Transverse colon (tissue), 4 donors: Measurements from ENCODE around the gene DNAJB8. TPM values are rescaled to one million over a fixed set of nuclear protein-coding genes. Genes with fewer than 3 reads are reported as not detected.

Source experiments
- DNase-seq: peaks from one replicate; pipeline ENCODE4 v3.0.0-alpha.2; 2019
- H3K27ac ChIP-seq, 4 donors: fragments of 200-600 bp; sonication (generic); 2 replicates each; pipeline ENCODE4 v1.5.1; 2016 to 2018; ENCODE audit warnings: inconsistent platforms in 4 of 4
- H3K27me3 ChIP-seq: fragments of 200-600 bp; sonication (generic); 2 replicates; pipeline ENCODE4 v1.5.1; 2017; ENCODE audit warnings: inconsistent platforms
- H3K36me3 ChIP-seq, 4 donors: fragments of 200-600 bp; sonication (generic); 2 replicates each; pipeline ENCODE4 v1.5.1; 2017 to 2019; ENCODE audit warnings: inconsistent platforms in 4 of 4
- H3K4me1 ChIP-seq, 4 donors: fragments of 200-600 bp; sonication (generic); 2 replicates each; pipeline ENCODE4 v1.5.1; 2017 to 2020; ENCODE audit warnings: inconsistent platforms in 4 of 4
- H3K4me3 ChIP-seq, 4 donors: fragments of 200-600 bp; sonication (generic); 1 replicate in 1 of 4; 2 replicates in 3 of 4; pipeline versions ENCODE4 v1.5.1 to v1.6.1; 2017 to 2019; ENCODE audit warnings: inconsistent platforms in 4 of 4
- H3K9me3 ChIP-seq, 2 donors: fragments of 200-600 bp; sonication (generic); 2 replicates each; pipeline ENCODE4 v1.5.1; 2017 to 2019; ENCODE audit warnings: inconsistent platforms in 2 of 2
- EP300 ChIP-seq: sonication (generic); formaldehyde crosslinking; IDR thresholded peaks from one replicate; pipeline ENCODE4 v1.6.1; 2017; ENCODE audit warnings: antibody characterized with exemption, low read depth
- POLR2A ChIP-seq: fragments of 450-650 bp; IDR thresholded peaks from one replicate; pipeline ENCODE4 v1.6.1; 2016; ENCODE audit warnings: antibody characterized with exemption, mild to moderate bottlenecking, moderate library complexity
- POLR2AphosphoS5 ChIP-seq, 3 donors: sonication (generic); formaldehyde crosslinking; IDR thresholded peaks; one replicate each; pipeline ENCODE4 v1.6.1; 2016; ENCODE audit warnings: antibody characterized with exemption in 3 of 3
- WGBS, 2 donors: methylation state at CpG; one replicate each; pipeline ENCODE4 v1.1.5; 2018; ENCODE audit warnings: low coverage in 1 of 2; 5-methylcytosine and 5-hydroxymethylcytosine counted together
- in situ Hi-C, 4 donors: fragments of 200-750 bp; cut with MboI; loops; one replicate each; pipeline versions ENCODE4 v1.15.0 to v1.15.1; 2017; ENCODE audit warnings: low sequenced_read_pairs in 3 of 4, low pct_ligation_motif_present in 1 of 4, low pct_unique_long_range_greater_than_20kb in 1 of 4
- intact Hi-C: fragments of 100-400 bp; cut with DNase I; formaldehyde crosslinking; loops from one replicate; pipeline ENCODE4 v1.15.1; 2023; ENCODE audit warnings: low total_unique reads
- total RNA-seq, 4 donors: library from RNA; depleted of rRNA; stranded (reverse); fragments of >200 nt; gene quantifications; one replicate each; pipeline ENCODE4 v1.1.0, GENCODE V29; 2016
- TF ChIP-seq, protein P1 (sequence below), 5 experiments: fragments of 200-600 bp in 3 of 5; fragments of 450-650 bp in 2 of 5; sonication (generic) in 3 of 5; IDR thresholded peaks; 1 replicate in 2 of 5; 2 replicates in 3 of 5; pipeline ENCODE4 v1.5.1; 2016 to 2017; ENCODE audit warnings: antibody characterized with exemption in 5 of 5, inconsistent platforms in 3 of 5, mild to moderate bottlenecking in 2 of 5, moderate library complexity in 1 of 5

The DNAJB8 gene
- total RNA-seq, 4 donors from 2014 or later, result not detected

- Histone ChIP-seq H3K27ac (no peak overlapping the region), H3K9me3 (no peaks in the 10 kb centered on the region), H3K27me3 (no peaks in the 10 kb centered on the region), H3K36me3 (no peaks in the 10 kb centered on the region), H3K4me3 (no peak overlapping the region), H3K4me1 (no peaks in the 10 kb centered on the region)
- 80 to 81% methylated on average over 2 to 12 of the region's 12 CpGs for WGBS, 2 donors
- intact Hi-C loops (no loop called here), in situ Hi-C loops (no loop called here)
- DNase-seq, result no peak
- TF ChIP-seq, protein P1, sequence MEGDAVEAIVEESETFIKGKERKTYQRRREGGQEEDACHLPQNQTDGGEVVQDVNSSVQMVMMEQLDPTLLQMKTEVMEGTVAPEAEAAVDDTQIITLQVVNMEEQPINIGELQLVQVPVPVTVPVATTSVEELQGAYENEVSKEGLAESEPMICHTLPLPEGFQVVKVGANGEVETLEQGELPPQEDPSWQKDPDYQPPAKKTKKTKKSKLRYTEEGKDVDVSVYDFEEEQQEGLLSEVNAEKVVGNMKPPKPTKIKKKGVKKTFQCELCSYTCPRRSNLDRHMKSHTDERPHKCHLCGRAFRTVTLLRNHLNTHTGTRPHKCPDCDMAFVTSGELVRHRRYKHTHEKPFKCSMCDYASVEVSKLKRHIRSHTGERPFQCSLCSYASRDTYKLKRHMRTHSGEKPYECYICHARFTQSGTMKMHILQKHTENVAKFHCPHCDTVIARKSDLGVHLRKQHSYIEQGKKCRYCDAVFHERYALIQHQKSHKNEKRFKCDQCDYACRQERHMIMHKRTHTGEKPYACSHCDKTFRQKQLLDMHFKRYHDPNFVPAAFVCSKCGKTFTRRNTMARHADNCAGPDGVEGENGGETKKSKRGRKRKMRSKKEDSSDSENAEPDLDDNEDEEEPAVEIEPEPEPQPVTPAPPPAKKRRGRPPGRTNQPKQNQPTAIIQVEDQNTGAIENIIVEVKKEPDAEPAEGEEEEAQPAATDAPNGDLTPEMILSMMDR (IDR thresholded peaks at IDR 0.05), result no peak
- TF ChIP-seq EP300, result no peak
- no peak for TF ChIP-seq POLR2A
- no peak for TF ChIP-seq POLR2AphosphoS5 (IDR thresholded peaks at IDR 0.05)
Measured at GRCh38 chr3:128461731-128462130, 5.0 kb downstream of the DNAJB8 start.

DNA sequence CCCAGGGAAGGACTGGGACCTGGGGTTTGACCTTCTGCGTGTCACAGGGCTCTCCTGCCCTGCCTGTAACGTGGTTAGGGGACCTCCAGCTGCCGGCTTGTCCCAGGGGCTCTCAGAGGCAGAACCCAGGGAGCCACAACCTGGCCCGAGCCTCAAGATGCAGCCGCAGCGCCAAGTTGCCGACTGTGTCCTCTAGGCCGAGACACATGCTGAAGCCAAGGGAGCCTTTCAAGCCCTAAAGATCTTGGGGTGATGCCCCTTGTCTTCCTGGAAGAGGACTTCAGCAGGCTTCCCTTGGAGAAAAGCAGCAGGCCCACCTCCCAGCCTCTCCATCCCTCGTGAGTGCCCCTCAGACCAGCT, 7.2 kb downstream of the DNAJB8 start:
- 50 to 78% methylated on average over 1 to 3 of the region's 9 CpGs for WGBS, 2 donors
- Histone ChIP-seq H3K36me3 (no peaks in the 10 kb centered on the region), H3K27ac (no peak overlapping the region), H3K9me3 (no peaks in the 10 kb centered on the region), H3K27me3 (peaks cover 19% of the 10 kb centered on the region), H3K4me1 (no peaks in the 10 kb centered on the region), H3K4me3 (no peak overlapping the region)
- intact Hi-C loops, result no loop called here
- in situ Hi-C loops, result no loop called here
- no peak for DNase-seq
- TF ChIP-seq POLR2AphosphoS5 (IDR thresholded peaks at IDR 0.05) (no peak), EP300 (no peak), POLR2A (no peak)
- TF ChIP-seq, protein P1 (IDR thresholded peaks at IDR 0.05), result no peak

DNA sequence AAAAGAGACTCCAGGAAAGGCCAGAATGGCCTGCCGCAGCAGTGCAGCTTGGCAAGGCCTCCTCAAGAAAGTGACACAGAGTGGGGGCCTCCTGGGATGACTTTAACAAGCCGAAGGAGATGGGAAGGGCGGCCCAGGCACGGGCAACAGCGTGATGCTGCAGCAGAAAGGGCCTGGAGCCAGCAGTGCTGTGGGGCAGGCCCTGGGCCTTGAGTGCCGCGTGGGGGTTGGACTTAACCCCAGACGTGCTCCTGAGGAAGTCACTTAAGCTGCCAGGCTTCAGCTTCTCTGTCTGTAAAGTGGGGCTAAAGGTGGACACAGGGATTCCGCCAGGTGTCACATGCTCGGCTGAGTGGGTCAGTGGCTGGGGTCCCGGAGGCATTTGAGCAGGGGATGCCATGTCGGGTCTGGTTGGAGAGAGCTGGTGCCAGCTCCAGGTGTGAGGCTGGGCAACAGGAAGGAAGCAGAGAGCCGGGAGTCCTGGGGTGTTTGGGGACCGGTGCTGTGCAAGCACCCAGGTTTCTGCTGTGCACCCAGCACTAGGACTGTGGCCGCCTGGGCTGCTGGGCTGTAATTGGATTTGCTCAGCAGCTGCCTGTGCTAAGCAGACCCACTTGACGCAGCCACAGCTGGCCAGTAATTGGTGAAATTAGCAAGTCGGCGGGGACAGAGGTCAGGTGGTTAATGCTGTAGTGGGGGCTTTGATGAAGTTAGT, 7.8 kb downstream of the DNAJB8 start:
- Histone ChIP-seq H3K4me3 (no peak overlapping the region), H3K27me3 (peaks cover 21% of the 10 kb centered on the region), H3K36me3 (no peaks in the 10 kb centered on the region), H3K4me1 (no peaks in the 10 kb centered on the region), H3K27ac (no peak overlapping the region), H3K9me3 (no peaks in the 10 kb centered on the region)
- 77% methylated on average over 16 of the region's 18 CpGs; no CpG with 5 or more reads in 1 of the 2 donors for WGBS, 2 donors
- in situ Hi-C loops, result no loop called here
- DNase-seq, result no peak
- intact Hi-C loops, result no loop called here
- TF ChIP-seq POLR2AphosphoS5 (IDR thresholded peaks at IDR 0.05), result no peak
- TF ChIP-seq POLR2A, result no peak
- TF ChIP-seq, protein P1 (IDR thresholded peaks at IDR 0.05), result no peak
- no peak for TF ChIP-seq EP300

DNA sequence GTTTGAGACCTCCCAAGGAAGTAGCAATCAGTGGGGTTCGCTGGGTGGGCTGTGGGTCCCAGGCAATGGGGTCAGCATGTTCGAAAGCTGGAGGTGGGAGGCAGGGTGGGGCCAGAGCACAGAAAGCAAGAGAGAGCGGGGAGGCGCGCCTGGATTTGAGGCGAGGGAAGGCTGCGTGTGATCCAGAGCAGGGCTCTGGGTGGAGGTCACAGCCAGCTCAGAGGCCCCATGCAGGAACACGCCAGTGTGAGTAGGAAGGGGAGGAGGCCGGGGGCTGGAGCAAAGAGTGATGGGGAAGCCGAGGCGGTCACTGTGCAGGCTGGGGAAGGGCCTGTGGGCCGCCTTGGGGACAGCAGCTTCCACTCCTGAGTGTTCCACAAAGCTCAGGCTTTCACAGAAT, 8.8 kb downstream of the DNAJB8 start:
- intact Hi-C loops (no loop called here), in situ Hi-C loops (no loop called here)
- Histone ChIP-seq H3K27ac (no peak overlapping the region), H3K27me3 (peaks cover 21% of the 10 kb centered on the region), H3K4me1 (no peaks in the 10 kb centered on the region), H3K4me3 (no peak overlapping the region), H3K9me3 (no peaks in the 10 kb centered on the region), H3K36me3 (no peaks in the 10 kb centered on the region)
- WGBS, 2 donors, result 53 to 83% methylated on average over 7 to 12 of the region's 12 CpGs
- DNase-seq, result no peak
- TF ChIP-seq POLR2A, result no peak
- TF ChIP-seq, protein P1 (IDR thresholded peaks at IDR 0.05), result no peak
- TF ChIP-seq POLR2AphosphoS5 (IDR thresholded peaks at IDR 0.05), result no peak
- TF ChIP-seq EP300, result no peak
